HepG2 (cell line): ENCODE results near the gene HNRNPA1. TPM values are rescaled to one million over a fixed set of nuclear protein-coding genes. Genes with fewer than 3 reads are reported as not detected.

Experiments
- ATAC-seq: fragments of 200-7000 bp; cut with Tn5 transposase; 3 replicates; pipeline ENCODE4 v1.9.1; 2020; ENCODE audit warnings: mild to moderate bottlenecking, moderate library complexity
- BruUV-seq: library from RNA; stranded (reverse); fragments of 400-500 nt; replicated peaks from 2 replicates; lab custom pipeline; 2021; lab: Mats Ljungman, UMichigan
- CTCF ChIA-PET: fragments of 300-600 bp; formaldehyde crosslinking; extraction: SDS; loops from one replicate; lab custom pipeline; 2021; ENCODE audit warnings: low total read pairs, inconsistent platforms, low intra/inter-chr PET ratio; lab: Yijun Ruan, JAX
- POLR2A ChIA-PET: fragments of 350-600 bp; sonication (Branson Sonifier 250); formaldehyde crosslinking; loops from one replicate; lab custom pipeline; 2020; ENCODE audit warnings: antibody characterized with exemption, inconsistent platforms; lab: Yijun Ruan, JAX
- DNase-seq: peaks from one replicate; pipeline ENCODE4 v3.0.0-alpha.2; 2015; ENCODE audit warnings: low spot score
- FAIRE-seq: peaks from 3 replicates; lab custom pipeline; 2011; peaks lifted over from hg19 to GRCh38; lab: Jason Lieb, UNC
- H2AFZ ChIP-seq: one replicate; pipeline ENCODE4 v1.6.1; 2011; ENCODE audit warnings: low read length, inconsistent platforms
- H3K27ac ChIP-seq: fragments of 300-600 bp; 3 replicates; pipeline ENCODE4 v1.8.0; 2011; ENCODE audit warnings: mixed run types, mild to moderate bottlenecking, mixed read lengths, low read length, inconsistent platforms; ENCODE audit not compliant: insufficient read depth; ENCODE audit errors: extremely low read length
- H3K27me3 ChIP-seq, 2 experiments: fragments of 200-600 bp in 1 of 2; 2 replicates in 1 of 2; 3 replicates in 1 of 2; pipeline versions ENCODE4 v1.6.0 to v1.8.0; 2011; ENCODE audit warnings: low read length in 2 of 2, mild to moderate bottlenecking in 2 of 2, moderate library complexity in 2 of 2, inconsistent platforms in 1 of 2; ENCODE audit not compliant: insufficient read depth in 2 of 2, control insufficient read depth in 1 of 2
- H3K36me3 ChIP-seq, 2 experiments: fragments of 200-600 bp in 1 of 2; replicated peaks in 1 of 2; 2 replicates in 1 of 2; 3 replicates in 1 of 2; pipeline versions ENCODE4 v1.5.1 to v1.8.0; 2011; ENCODE audit warnings: low read length in 2 of 2, inconsistent platforms in 1 of 2; ENCODE audit not compliant: insufficient read depth in 2 of 2, control insufficient read depth in 1 of 2
- H3K4me1 ChIP-seq: 2 replicates; pipeline ENCODE4 v1.5.1; 2012; ENCODE audit warnings: low read length, inconsistent platforms; ENCODE audit not compliant: insufficient read depth
- H3K4me2 ChIP-seq: 2 replicates; pipeline ENCODE4 v1.6.0; 2011; ENCODE audit warnings: low read depth, low read length, inconsistent platforms
- H3K4me3 ChIP-seq, 3 experiments: fragments of 200-600 bp in 1 of 3; sonication (generic), shearing (Covaris generic) in 1 of 3; replicated peaks in 1 of 3; 2 replicates each; pipeline ENCODE4 v1.5.1; 2011 to 2016; ENCODE audit warnings: low read length in 3 of 3, inconsistent platforms in 2 of 3, low read depth in 2 of 3, mild to moderate bottlenecking in 2 of 3, control low read depth in 1 of 3, mixed read lengths in 1 of 3; ENCODE audit not compliant: insufficient read depth in 1 of 3
- H3K79me2 ChIP-seq: one replicate; pipeline ENCODE4 v1.6.1; 2011; ENCODE audit warnings: low read length, inconsistent platforms; ENCODE audit not compliant: insufficient read depth
- H3K9ac ChIP-seq: 2 replicates; pipeline ENCODE4 v1.6.0; 2011; ENCODE audit warnings: mild to moderate bottlenecking, low read depth, low read length, inconsistent platforms; ENCODE audit not compliant: insufficient read depth
- H3K9me3 ChIP-seq: 2 replicates; pipeline ENCODE4 v1.5.1; 2012; ENCODE audit warnings: mild to moderate bottlenecking, low read length
- H4K20me1 ChIP-seq: 2 replicates; pipeline ENCODE4 v1.6.0; 2011; ENCODE audit warnings: inconsistent platforms, mild to moderate bottlenecking, low read length, moderate library complexity; ENCODE audit not compliant: insufficient read depth
- BCL6 ChIP-seq: IDR thresholded peaks from 2 replicates; pipeline ENCODE4 v1.6.1; 2016; ENCODE audit warnings: missing genetic modification reagents, missing compliant biosample characterization
- CHD4 ChIP-seq: fragments of 200-600 bp; sonication (generic); IDR thresholded peaks from 2 replicates; pipeline ENCODE4 v1.7.0; 2017; ENCODE audit warnings: mild to moderate bottlenecking, low read length, borderline replicate concordance
- ELF3 ChIP-seq: IDR thresholded peaks from 2 replicates; pipeline ENCODE4 v1.6.1; 2016; ENCODE audit warnings: missing genetic modification reagents, missing compliant biosample characterization
- MAZ ChIP-seq, 2 experiments: sonication (generic) in 1 of 2; formaldehyde crosslinking in 1 of 2; IDR thresholded peaks; 2 replicates each; pipeline versions ENCODE4 v1.5.0 to v1.6.1; 2012 to 2020; ENCODE audit warnings: low read depth in 2 of 2, mild to moderate bottlenecking in 2 of 2, borderline replicate concordance in 1 of 2, improper control_type of control experiment in 1 of 2, low read length in 1 of 2, missing genetic modification reagents in 1 of 2, moderate library complexity in 1 of 2
- NR2F2 ChIP-seq: IDR thresholded peaks from 2 replicates; pipeline ENCODE4 v1.6.1; 2012; ENCODE audit warnings: low read depth, inconsistent platforms, borderline replicate concordance
- SOX13 ChIP-seq, 3 experiments: fragments of 450-650 bp in 1 of 3; sonication (generic) in 1 of 3; formaldehyde crosslinking in 1 of 3; IDR thresholded peaks in 2 of 3; conservative IDR thresholded peaks in 1 of 3; 2 replicates each; pipeline versions ENCODE4 v1.5.0 to v1.6.1; 2016 to 2020; ENCODE audit warnings: antibody characterized with exemption in 1 of 3, mild to moderate bottlenecking in 1 of 3, missing compliant biosample characterization in 1 of 3, missing genetic modification reagents in 1 of 3, moderate library complexity in 1 of 3
- SP5 ChIP-seq: IDR thresholded peaks from 2 replicates; pipeline ENCODE4 v1.6.1; 2016; ENCODE audit warnings: low read depth, borderline replicate concordance
- ZNF282 ChIP-seq: fragments of 450-650 bp; IDR thresholded peaks from 2 replicates; pipeline ENCODE4 v1.6.1; 2018; ENCODE audit not compliant: partially characterized antibody
- ZNF331 ChIP-seq: sonication (generic); formaldehyde crosslinking; IDR thresholded peaks from 2 replicates; pipeline ENCODE4 v1.4.0; 2020; ENCODE audit warnings: missing genetic modification reagents
- WGBS: methylation state at CpG from one replicate; pipeline ENCODE4 v1.1.6; 2017; ENCODE audit warnings: low lambda C conversion rate; 5-methylcytosine and 5-hydroxymethylcytosine counted together
- in situ Hi-C: cut with HindIII; loops from 2 replicates; pipeline ENCODE4 v1.10.0; 2017; ENCODE audit warnings: low pct_unique_long_range_greater_than_20kb; ENCODE audit not compliant: extremely low pct_ligation_motif_present
- intact Hi-C: fragments of 100-400 bp; cut with micrococcal nuclease; formaldehyde crosslinking; loops from one replicate; pipeline ENCODE4 v1.10.0; 2022; ENCODE audit not compliant: unreplicated experiment
- polyA plus RNA-seq, 8 experiments: library from polyadenylated mRNA; depleted of rRNA in 3 of 8; stranded (reverse) in 7 of 8; unstranded in 1 of 8; fragments of >200 nt; fragmentation: Illumina TruSeq in 4 of 8; extraction: Trizol in 4 of 8; gene quantifications; 2 replicates each; pipeline versions ENCODE4 v1.2.1 to v1.2.3, GENCODE V29; 2011 to 2016; ENCODE audit warnings: low read depth in 4 of 8, missing spikeins in 1 of 8, mixed read lengths in 1 of 8; ENCODE audit not compliant: insufficient read depth in 1 of 8
- total RNA-seq, 5 experiments: library from RNA; depleted of rRNA; stranded (reverse); fragments of >200 nt; fragmentation: Illumina TruSeq; extraction: Trizol; gene quantifications; 2 replicates each; pipeline ENCODE4 v1.2.3, GENCODE V29; 2016; ENCODE audit warnings: low read depth in 1 of 5
- TF ChIP-seq, protein P1 (sequence below): sonication (generic); formaldehyde crosslinking; IDR thresholded peaks from 2 replicates; pipeline ENCODE4 v1.5.1; 2020; ENCODE audit warnings: mild to moderate bottlenecking, missing genetic modification reagents, moderate library complexity
- TF ChIP-seq, protein P2 (sequence below): sonication (generic); formaldehyde crosslinking; IDR thresholded peaks from 2 replicates; pipeline ENCODE4 v1.4.0; 2020; ENCODE audit warnings: missing genetic modification reagents

Gene HNRNPA1
- total and polyA plus RNA-seq, 2 of the 13 experiments (the other 11 are each of a cell fraction or from before 2014, with no cell fraction given): 535 to 1,820 TPM

DNA sequence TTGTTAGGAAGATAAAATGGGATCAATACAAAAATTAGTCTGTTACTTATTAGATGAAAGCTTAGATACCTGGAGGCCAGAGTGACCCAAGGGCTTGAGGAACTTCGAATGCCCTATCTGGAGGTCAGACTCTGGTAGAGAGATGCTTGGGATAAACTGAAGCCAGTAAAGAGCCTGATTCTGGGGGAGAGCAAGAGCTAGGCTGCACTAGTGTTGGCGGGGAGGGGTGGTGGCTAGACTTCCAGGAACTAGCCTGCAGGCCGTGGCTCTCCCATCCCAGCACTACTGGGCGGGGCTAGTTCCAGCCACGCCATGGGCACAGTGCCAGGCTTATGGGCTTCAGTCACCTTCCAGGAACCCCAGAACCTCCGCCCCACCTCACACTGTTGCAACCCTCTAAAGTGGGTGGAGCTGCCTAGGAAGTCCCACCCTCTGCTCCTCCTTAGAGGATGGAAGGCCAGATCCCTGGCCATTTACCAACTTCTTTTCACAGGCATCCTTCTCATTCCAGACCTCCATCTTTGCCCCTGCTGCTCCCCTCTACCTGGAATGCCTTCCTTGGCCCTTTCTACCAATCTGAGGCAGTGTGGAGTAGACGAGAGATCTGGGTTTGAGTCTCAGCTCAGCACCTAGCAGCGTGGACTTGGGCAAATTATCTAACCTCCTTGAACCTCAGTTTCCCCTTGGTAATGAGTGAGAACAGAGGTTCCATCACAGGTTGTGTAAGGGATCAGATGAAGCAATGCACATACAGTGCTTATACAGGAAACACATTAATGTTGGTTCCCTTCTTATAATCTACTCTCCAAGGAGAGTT lies 26.6 kb downstream of the HNRNPA1 start:
- intact Hi-C loops: no loop called here
- Histone ChIP-seq H4K20me1 (no peaks in the 10 kb centered on the region), H3K9ac (no peak overlapping the region), H3K9me3 (no peaks in the 10 kb centered on the region), H3K4me2 (peak overlapping the region; percentile 61), H3K27me3 (no peaks in the 10 kb centered on the region), H3K27ac (no peak overlapping the region), H3K36me3 (no peaks in the 10 kb centered on the region), H3K4me3 (peak overlapping the region in 1 of 3 experiments; percentile 9; a peak in 1 of 6 replicates), H3K4me1 (peaks cover 59% of the 10 kb centered on the region), H3K79me2 (no peaks in the 10 kb centered on the region), H2AFZ (no peak overlapping the region)
- FAIRE-seq (peak; percentile 47), ATAC-seq (peak; percentile 36), DNase-seq (peak; percentile 58)
- in situ Hi-C loops: no loop called here
- no TSS peak for BruUV-seq
- CTCF ChIA-PET: interaction anchor here (0.8 kb wide), 1 partner anchor 29 kb away, joined by 3 read pairs; no protein-coding TSS in a partner anchor
- POLR2A ChIA-PET: interaction anchor here (0.6 to 3.3 kb wide), 9 partner anchors 11 to 49 kb away, joined by 3 to 23 read pairs (median 6); partner anchors contain the start of genes CBX5, COPZ1 and HNRNPA1
- WGBS: 45% methylated on average over 5 of the region's 8 CpGs
- TF ChIP-seq ZNF282 (no peak), SOX13 (IDR thresholded peaks at IDR 0.05) (no peak), SOX13 (CRISPR knock-in tag; conservative IDR thresholded peaks at IDR 0.05 in 1 of 2, IDR thresholded peaks at IDR 0.05 in 1 of 2) (0 out of 4 replicates have a peak, but pooled peaks of 1 of the 2 experiments have one; percentile 30), BCL6 (CRISPR knock-in tag) (peak; percentile 96), NR2F2 (no peak), ZNF331 (CRISPR knock-in tag) (no peak), SP5 (peak; percentile 60; the same call in 1 of the 2 replicates), ELF3 (CRISPR knock-in tag) (0 out of 2 replicates have a peak, but pooled peaks have one; percentile 25), CHD4 (no peak), MAZ (IDR thresholded peaks at IDR 0.05; ENCODE audit: borderline replicate concordance, low read depth, low read length) (no peak), MAZ (CRISPR knock-in tag; IDR thresholded peaks at IDR 0.05; ENCODE audit: low read depth) (no peak)
- TF ChIP-seq, protein P1, sequence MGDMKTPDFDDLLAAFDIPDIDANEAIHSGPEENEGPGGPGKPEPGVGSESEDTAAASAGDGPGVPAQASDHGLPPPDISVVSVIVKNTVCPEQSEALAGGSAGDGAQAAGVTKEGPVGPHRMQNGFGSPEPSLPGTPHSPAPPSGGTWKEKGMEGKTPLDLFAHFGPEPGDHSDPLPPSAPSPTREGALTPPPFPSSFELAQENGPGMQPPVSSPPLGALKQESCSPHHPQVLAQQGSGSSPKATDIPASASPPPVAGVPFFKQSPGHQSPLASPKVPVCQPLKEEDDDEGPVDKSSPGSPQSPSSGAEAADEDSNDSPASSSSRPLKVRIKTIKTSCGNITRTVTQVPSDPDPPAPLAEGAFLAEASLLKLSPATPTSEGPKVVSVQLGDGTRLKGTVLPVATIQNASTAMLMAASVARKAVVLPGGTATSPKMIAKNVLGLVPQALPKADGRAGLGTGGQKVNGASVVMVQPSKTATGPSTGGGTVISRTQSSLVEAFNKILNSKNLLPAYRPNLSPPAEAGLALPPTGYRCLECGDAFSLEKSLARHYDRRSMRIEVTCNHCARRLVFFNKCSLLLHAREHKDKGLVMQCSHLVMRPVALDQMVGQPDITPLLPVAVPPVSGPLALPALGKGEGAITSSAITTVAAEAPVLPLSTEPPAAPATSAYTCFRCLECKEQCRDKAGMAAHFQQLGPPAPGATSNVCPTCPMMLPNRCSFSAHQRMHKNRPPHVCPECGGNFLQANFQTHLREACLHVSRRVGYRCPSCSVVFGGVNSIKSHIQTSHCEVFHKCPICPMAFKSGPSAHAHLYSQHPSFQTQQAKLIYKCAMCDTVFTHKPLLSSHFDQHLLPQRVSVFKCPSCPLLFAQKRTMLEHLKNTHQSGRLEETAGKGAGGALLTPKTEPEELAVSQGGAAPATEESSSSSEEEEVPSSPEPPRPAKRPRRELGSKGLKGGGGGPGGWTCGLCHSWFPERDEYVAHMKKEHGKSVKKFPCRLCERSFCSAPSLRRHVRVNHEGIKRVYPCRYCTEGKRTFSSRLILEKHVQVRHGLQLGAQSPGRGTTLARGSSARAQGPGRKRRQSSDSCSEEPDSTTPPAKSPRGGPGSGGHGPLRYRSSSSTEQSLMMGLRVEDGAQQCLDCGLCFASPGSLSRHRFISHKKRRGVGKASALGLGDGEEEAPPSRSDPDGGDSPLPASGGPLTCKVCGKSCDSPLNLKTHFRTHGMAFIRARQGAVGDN (CRISPR knock-in tag): peak; percentile 35; the same call in 1 of the 2 replicates
- TF ChIP-seq, protein P2, sequence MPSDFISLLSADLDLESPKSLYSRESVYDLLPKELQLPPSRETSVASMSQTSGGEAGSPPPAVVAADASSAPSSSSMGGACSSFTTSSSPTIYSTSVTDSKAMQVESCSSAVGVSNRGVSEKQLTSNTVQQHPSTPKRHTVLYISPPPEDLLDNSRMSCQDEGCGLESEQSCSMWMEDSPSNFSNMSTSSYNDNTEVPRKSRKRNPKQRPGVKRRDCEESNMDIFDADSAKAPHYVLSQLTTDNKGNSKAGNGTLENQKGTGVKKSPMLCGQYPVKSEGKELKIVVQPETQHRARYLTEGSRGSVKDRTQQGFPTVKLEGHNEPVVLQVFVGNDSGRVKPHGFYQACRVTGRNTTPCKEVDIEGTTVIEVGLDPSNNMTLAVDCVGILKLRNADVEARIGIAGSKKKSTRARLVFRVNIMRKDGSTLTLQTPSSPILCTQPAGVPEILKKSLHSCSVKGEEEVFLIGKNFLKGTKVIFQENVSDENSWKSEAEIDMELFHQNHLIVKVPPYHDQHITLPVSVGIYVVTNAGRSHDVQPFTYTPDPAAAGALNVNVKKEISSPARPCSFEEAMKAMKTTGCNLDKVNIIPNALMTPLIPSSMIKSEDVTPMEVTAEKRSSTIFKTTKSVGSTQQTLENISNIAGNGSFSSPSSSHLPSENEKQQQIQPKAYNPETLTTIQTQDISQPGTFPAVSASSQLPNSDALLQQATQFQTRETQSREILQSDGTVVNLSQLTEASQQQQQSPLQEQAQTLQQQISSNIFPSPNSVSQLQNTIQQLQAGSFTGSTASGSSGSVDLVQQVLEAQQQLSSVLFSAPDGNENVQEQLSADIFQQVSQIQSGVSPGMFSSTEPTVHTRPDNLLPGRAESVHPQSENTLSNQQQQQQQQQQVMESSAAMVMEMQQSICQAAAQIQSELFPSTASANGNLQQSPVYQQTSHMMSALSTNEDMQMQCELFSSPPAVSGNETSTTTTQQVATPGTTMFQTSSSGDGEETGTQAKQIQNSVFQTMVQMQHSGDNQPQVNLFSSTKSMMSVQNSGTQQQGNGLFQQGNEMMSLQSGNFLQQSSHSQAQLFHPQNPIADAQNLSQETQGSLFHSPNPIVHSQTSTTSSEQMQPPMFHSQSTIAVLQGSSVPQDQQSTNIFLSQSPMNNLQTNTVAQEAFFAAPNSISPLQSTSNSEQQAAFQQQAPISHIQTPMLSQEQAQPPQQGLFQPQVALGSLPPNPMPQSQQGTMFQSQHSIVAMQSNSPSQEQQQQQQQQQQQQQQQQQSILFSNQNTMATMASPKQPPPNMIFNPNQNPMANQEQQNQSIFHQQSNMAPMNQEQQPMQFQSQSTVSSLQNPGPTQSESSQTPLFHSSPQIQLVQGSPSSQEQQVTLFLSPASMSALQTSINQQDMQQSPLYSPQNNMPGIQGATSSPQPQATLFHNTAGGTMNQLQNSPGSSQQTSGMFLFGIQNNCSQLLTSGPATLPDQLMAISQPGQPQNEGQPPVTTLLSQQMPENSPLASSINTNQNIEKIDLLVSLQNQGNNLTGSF: no peak
